Measurements from ENCODE around the gene BUB3.

The BUB3 gene

GRCh38 chr10:123154092-123154710 is at the start of gene BUB3:
Gene BUB3 (plus strand): TSS chr10:123154402. CDS start chr10:123154918, 516 bp downstream.
- DNase-seq (ENCODE audit: low read depth in 2 of 2, low spot score in 1 of 2): peak; percentile 87 to 95

- DNase-seq (ENCODE audit: low read depth in 2 of 2, low spot score in 1 of 2): no peak
These were observed 44.7 kb upstream of the BUB3 start for GRCh38 chr10:123109466-123109865.

GRCh38 chr10:123117644-123118417 is 36.4 kb upstream of the BUB3 start:
- no peak for DNase-seq (ENCODE audit: low read depth in 2 of 2, low spot score in 1 of 2)

GRCh38 chr10:123119081-123119480 is 35.1 kb upstream of the BUB3 start:
- DNase-seq (ENCODE audit: low read depth in 2 of 2, low spot score in 1 of 2): no peak

- no peak for DNase-seq (ENCODE audit: low read depth in 2 of 2, low spot score in 1 of 2)
These were observed 28.0 kb upstream of the BUB3 start for GRCh38 chr10:123126246-123126645.

- DNase-seq (ENCODE audit: low read depth in 2 of 2, low spot score in 1 of 2): no peak
These were observed 24.5 kb upstream of the BUB3 start for GRCh38 chr10:123129618-123130271.

- peak; percentile 66 to 84 for DNase-seq (ENCODE audit: low read depth in 2 of 2, low spot score in 1 of 2)
These were observed 21.4 kb upstream of the BUB3 start for GRCh38 chr10:123132576-123133477.

GRCh38 chr10:123133541-123134342 is 20.5 kb upstream of the BUB3 start:
- DNase-seq (ENCODE audit: low read depth in 2 of 2, low spot score in 1 of 2): no peak

GRCh38 chr10:123134343-123134914 is 19.8 kb upstream of the BUB3 start:
- no peak for DNase-seq (ENCODE audit: low read depth in 2 of 2, low spot score in 1 of 2)

GRCh38 chr10:123134915-123135414 is 19.2 kb upstream of the BUB3 start:
- no peak for DNase-seq (ENCODE audit: low read depth in 2 of 2, low spot score in 1 of 2)

- no peak for DNase-seq (ENCODE audit: low read depth in 2 of 2, low spot score in 1 of 2)
These were observed 18.6 kb upstream of the BUB3 start, which contains the start of gene HMX3 for GRCh38 chr10:123135415-123136141. Gene HMX3 (plus strand): TSS chr10:123135970. CDS start chr10:123136051, 81 bp downstream.

GRCh38 chr10:123136221-123136805 is 17.9 kb upstream of the BUB3 start:
- no peak for DNase-seq (ENCODE audit: low read depth in 2 of 2, low spot score in 1 of 2)

- DNase-seq (ENCODE audit: low read depth in 2 of 2, low spot score in 1 of 2): no peak
These were observed 17.2 kb upstream of the BUB3 start for GRCh38 chr10:123136806-123137642.

GRCh38 chr10:123139165-123139520 is 15.1 kb upstream of the BUB3 start:
- no peak for DNase-seq (ENCODE audit: low read depth in 2 of 2, low spot score in 1 of 2)

GRCh38 chr10:123139521-123140163 is 14.6 kb upstream of the BUB3 start:
- DNase-seq (ENCODE audit: low read depth in 2 of 2, low spot score in 1 of 2): no peak

- no peak for DNase-seq (ENCODE audit: low read depth in 2 of 2, low spot score in 1 of 2)
These were observed 13.8 kb upstream of the BUB3 start for GRCh38 chr10:123140164-123140982.
